ENCODE results near the gene EDARADD. TPM values are rescaled to one million over a fixed set of nuclear protein-coding genes. Genes with fewer than 3 reads are reported as not detected.

Gene EDARADD
- total RNA-seq, 6 experiments from 2014 or later = 0.43 TPM; not detected in 4

DNA sequence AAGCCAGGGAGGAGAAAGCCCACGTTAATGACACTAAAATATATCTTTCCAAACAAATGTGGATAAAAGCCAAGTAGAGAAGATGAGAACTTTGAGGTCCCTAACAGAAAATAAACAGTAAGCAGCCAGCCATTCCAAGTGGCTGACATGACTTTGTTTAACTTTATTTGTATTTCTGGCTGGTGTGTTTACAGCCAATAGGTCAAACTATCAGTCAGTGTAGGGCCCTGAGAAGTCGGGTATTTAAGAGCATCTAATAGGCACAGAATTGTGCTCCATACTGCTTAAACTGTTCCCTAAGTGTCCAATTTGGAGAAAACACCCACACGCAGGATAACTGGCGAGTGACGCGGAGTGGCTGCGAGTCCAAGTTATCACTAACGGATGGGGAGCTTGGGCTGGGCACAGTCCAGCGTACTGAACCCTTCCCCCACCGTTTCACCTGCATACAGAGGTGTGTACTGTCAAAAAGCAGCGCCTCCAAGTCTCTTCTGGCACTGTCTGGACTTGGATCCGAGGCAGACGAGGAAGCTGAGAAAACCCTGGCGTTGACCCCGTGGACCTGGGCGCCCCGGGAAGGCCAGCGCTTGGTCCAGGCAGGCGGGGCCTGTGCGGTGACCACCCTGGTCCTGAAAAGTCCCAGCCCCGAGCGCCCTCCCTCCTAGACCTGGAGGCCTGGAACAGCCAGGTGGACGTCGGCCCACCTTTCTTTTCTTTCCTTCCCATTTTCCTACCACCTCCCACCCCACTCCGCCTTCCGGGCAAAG is 129.0 kb downstream of the EDARADD start:
- DNase-seq = no peak
- H3K4me1 Mint-ChIP-seq (ENCODE audit: low read depth) = peaks cover 26% of the 10 kb centered on the region
- peak overlapping the region; percentile 99 for H3K4me3 Mint-ChIP-seq
- H3K36me3 Mint-ChIP-seq (ENCODE audit: low read depth) = no peaks in the 10 kb centered on the region; the same call in 1 of the 2 replicates
- no peaks in the 10 kb centered on the region for H3K9me3 Mint-ChIP-seq
- H3K27ac Mint-ChIP-seq = peak overlapping the region; percentile 93
- TF ChIP-seq, protein P1, sequence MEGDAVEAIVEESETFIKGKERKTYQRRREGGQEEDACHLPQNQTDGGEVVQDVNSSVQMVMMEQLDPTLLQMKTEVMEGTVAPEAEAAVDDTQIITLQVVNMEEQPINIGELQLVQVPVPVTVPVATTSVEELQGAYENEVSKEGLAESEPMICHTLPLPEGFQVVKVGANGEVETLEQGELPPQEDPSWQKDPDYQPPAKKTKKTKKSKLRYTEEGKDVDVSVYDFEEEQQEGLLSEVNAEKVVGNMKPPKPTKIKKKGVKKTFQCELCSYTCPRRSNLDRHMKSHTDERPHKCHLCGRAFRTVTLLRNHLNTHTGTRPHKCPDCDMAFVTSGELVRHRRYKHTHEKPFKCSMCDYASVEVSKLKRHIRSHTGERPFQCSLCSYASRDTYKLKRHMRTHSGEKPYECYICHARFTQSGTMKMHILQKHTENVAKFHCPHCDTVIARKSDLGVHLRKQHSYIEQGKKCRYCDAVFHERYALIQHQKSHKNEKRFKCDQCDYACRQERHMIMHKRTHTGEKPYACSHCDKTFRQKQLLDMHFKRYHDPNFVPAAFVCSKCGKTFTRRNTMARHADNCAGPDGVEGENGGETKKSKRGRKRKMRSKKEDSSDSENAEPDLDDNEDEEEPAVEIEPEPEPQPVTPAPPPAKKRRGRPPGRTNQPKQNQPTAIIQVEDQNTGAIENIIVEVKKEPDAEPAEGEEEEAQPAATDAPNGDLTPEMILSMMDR (IDR thresholded peaks at IDR 0.05) = no peak
- H3K27me3 Mint-ChIP-seq (ENCODE audit: insufficient read depth) = peaks cover 5% of the 10 kb centered on the region

DNA sequence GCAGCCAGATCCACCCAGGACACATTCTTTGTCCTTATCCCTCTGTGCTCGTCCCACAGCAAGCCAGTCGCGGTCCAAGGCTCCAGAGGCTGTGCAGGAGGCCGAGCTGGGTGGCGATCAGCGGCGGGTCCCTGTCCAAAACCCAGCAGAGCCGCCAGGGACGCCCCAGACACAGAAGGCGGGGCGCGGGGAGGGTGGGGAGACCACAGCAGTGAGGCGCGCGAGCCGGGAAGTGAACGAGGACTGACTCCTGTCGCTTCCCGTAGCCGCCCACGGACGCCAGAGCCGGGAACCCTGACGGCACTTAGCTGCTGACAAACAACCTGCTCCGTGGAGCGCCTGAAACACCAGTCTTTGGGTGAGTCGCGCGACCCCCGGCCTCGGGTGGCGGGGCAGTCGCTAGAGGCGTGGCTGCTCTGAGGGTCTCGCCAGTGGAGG is 129.6 kb downstream of the EDARADD start, which contains the start of gene LGALS8:
TSS of gene LGALS8 (plus strand) at position 279 of the 438 bp plus-strand sequence. CDS start 2,089 bp downstream, outside the sequence.
- Mint-ChIP-seq H3K27me3 (ENCODE audit: insufficient read depth) (peaks cover 5% of the 10 kb centered on the region), H3K36me3 (ENCODE audit: low read depth) (no peaks in the 10 kb centered on the region; the same call in 1 of the 2 replicates), H3K4me3 (peak within 1 kb of the TSS; percentile 99), H3K4me1 (ENCODE audit: low read depth) (peaks cover 20% of the 10 kb centered on the region), H3K9me3 (no peaks in the 10 kb centered on the region), H3K27ac (peak within 1 kb of the TSS; percentile 93)
- DNase-seq = peak; percentile 82
- TF ChIP-seq, protein P1 (IDR thresholded peaks at IDR 0.05) = no peak

DNA sequence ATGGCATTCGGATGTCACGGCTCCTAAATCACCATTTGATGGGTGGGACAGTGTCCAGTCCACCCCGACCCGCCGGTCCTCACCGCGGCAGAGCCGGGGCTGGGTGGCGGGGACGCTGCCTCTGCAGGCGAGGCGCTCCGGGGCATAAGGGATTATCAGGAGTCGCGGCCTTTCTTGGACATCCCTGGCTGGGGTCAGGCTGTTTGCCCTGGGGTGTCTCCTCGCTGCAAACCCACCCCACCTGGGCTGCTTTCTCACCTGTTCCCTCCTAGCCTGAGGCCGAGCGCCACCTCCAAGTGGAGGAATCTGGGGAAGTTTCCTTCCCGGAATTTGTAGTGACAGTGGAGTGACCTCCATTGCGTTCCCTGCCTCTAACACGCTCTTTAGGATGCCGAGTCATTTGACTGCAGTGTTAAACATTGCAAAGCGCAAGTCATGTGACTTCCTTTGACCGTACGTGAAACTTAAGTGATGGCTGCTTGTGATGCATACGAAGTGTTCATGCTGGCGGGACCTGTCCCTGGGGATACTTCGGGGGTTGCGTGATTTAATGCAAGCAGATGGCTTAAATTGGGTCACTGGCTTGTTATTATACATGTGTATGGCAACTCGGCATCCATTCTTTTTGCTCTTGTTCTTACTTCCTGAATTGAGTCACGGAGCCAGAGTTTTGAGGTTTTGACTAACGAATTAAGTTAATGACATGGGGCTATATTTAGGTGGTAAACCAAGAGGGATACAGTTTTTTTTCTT is 130.2 kb downstream of the EDARADD start:
- peak; percentile 72 for DNase-seq
- Mint-ChIP-seq H3K4me3 (peak overlapping the region; percentile 99), H3K36me3 (ENCODE audit: low read depth) (no peaks in the 10 kb centered on the region; the same call in 1 of the 2 replicates), H3K4me1 (ENCODE audit: low read depth) (peaks cover 20% of the 10 kb centered on the region), H3K9me3 (no peaks in the 10 kb centered on the region), H3K27me3 (ENCODE audit: insufficient read depth) (peaks cover 5% of the 10 kb centered on the region), H3K27ac (peak overlapping the region; percentile 93)
- TF ChIP-seq, protein P1 (IDR thresholded peaks at IDR 0.05) = no peak

DNA sequence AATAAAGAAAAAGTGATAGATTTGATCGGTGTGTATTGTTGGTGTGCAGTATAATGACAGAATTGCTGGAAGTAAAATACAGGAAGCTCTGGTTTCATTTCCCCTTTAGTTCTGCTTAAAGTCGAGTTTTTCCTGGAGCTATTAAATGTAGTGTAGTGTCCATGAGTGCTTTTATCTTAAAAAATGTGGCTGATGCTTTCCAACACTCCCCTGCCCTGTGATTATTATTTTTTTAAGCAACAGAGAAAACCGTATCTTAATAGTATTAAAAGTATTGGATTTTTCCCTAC is 130.8 kb downstream of the EDARADD start:
- TF ChIP-seq, protein P1 (IDR thresholded peaks at IDR 0.05) = no peak
- peaks cover 20% of the 10 kb centered on the region for H3K4me1 Mint-ChIP-seq (ENCODE audit: low read depth)
- H3K9me3 Mint-ChIP-seq = no peaks in the 10 kb centered on the region

DNA sequence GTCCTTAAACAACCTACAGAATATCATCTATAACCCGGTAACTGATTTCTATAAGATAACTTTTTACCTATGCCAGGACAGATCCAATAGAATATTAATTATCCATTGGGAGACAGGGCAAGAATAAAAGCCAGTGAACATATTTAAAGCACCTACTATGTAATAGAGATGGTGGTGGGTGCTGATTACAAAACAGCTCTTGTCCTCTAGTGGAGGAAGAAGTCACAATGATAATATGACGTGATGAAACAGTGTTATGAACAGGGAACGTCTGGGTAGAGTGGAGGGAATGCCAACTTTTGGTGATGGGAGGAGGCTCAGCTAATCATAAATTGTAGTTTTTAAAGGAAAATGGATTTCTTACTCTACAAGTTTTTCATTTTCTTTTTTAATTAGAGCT is 132.0 kb downstream of the EDARADD start:
- Mint-ChIP-seq H3K4me3 (no peak overlapping the region), H3K27ac (no peak overlapping the region), H3K27me3 (ENCODE audit: insufficient read depth) (peaks cover 5% of the 10 kb centered on the region), H3K4me1 (ENCODE audit: low read depth) (peaks cover 20% of the 10 kb centered on the region), H3K9me3 (no peaks in the 10 kb centered on the region), H3K36me3 (ENCODE audit: low read depth) (no peaks in the 10 kb centered on the region; the same call in 1 of the 2 replicates)
- TF ChIP-seq, protein P1 (IDR thresholded peaks at IDR 0.05) = no peak
- DNase-seq = no peak

More for the DNA sequence above, 130.8 kb downstream of the EDARADD start:
- Mint-ChIP-seq H3K36me3 (ENCODE audit: low read depth) (no peaks in the 10 kb centered on the region; the same call in 1 of the 2 replicates), H3K27me3 (ENCODE audit: insufficient read depth) (peaks cover 5% of the 10 kb centered on the region), H3K27ac (peak overlapping the region; percentile 93), H3K4me3 (peak overlapping the region; percentile 99)
- DNase-seq = no peak
